MM.1S (cell line): ENCODE measurements around the gene PRM2.

Experiments used
- CTCF ChIP-seq: fragments of 300-600 bp; sonication (generic); IDR thresholded peaks from 2 replicates; pipeline ENCODE4 v1.5.1; 2016; ENCODE audit warnings: antibody characterized with exemption, low read length, mixed read lengths
- EZH2 ChIP-seq: fragments of 300-600 bp; sonication (generic); optimal IDR thresholded peaks from 2 replicates; pipeline ENCODE3; 2017; ENCODE audit warnings: low read depth, mild to moderate bottlenecking, antibody characterized with exemption, low read length, mixed read lengths

- TF ChIP-seq CTCF (no peak), EZH2 (no peak)
Measured at GRCh38 chr16:11259655-11260595, 16.4 kb downstream of the PRM2 start.
